Measurements from ENCODE around the gene DYRK1B.
"Not testable (repeated sequence)": the region's sequence is repeated elsewhere in the genome, so short reads cannot be mapped to it uniquely, and the experiment has no call there.

Gene DYRK1B

GRCh38 chr19:39829702-39830275 is 4.2 kb downstream of the DYRK1B start:
- DNase-seq = no peak

DNA sequence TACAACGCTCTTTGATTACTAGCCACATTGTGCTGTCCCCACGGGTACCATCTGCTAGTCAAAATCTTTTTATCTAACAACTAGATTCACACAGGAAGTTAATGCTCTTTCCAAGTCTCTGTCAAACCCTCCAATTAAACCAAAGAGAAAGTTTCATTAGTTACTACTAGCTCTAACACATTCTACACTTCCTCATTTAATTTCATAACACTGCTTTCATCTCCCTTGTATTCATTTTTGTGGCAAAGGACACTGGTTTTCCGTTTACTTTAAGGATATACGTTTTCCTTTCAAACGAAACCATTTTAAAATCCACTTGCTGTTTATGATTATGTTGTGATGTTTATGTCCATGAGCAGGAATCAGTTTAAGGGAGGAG is 5.3 kb downstream of the DYRK1B start:
- DNase-seq = no peak

DNA sequence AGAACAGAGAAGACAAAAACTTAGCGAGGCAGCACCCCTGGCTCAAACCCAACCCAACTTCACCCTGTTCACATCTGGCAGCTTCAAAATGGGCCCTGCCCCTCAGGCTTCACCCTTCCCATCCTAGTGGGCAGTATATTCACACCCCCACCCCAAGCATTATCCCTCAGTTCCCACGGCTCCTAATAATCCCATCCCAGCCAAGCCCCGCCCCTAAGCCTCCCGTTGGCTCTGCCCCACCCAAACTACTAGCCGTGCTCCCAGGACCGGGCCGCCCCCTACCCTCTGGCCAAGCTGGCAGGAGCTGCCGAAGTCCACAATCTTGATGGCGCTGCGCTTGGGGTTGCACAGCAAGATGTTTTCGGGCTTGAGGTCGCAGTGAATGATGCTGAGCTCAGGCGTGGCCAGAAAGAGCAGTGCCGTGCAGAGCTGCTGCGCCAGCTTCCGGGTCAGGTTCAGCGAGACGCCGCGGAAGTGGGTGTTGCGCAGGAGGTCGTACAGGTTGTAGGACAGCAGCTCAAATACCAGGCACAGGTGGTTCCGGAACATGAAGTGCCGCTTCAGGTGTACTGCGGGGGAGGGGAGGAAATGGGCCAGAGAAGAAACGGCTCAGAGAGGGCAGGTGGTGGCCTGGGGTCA is 5.8 kb downstream of the DYRK1B start:
- no peak for DNase-seq

DNA sequence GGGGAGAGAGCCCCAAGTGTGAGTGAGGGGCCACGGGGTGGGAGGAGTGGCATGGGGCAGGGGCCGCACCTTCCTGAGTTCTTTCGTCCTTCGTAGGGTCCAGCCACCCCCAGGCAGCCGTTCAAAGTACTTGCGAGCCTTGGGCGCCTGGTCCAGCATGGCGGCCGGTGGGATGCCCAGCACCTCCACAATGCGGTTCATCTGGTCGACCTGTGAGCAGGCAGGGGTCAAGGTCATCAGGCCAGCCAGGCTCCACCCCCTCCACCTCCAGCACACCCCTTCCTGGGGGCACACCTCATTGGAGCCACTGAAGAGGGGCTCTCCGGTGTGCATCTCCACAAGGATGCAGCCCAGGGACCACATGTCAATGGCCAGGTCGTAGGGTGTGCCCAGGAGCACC is 6.7 kb downstream of the DYRK1B start:
- no peak for DNase-seq

DNA sequence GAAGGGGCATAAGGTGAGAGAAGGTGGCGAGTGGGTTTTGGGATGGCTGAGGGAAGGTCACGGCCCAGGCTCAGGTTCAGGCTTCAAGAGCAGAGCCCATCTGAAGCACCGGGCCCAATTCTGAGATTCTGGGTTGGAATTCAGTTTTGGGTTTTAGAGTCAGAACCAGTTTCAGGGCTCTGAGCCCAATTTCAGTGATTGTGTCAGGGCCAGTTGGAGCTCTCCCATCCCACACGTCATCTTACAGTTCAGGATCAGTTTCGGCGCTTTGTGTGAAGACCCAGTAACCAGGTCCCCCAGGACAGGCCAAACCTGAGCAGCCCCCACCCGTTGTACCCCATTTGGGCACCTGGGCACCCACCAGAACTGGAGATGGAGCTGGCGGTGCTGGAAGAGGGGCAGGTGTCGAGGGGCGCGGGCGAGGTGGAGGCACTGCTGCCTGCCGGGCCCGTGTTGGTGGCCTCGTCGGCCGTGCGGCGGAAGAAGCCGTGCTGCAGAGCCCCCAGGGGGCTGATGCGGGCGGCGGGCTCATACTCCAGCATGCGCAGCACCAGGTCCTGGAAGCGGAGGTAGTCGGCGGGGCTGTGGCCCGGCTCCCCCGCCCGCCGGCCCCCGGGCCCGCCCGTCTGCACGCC is 7.5 kb downstream of the DYRK1B start:
- DNase-seq = no peak

DNA sequence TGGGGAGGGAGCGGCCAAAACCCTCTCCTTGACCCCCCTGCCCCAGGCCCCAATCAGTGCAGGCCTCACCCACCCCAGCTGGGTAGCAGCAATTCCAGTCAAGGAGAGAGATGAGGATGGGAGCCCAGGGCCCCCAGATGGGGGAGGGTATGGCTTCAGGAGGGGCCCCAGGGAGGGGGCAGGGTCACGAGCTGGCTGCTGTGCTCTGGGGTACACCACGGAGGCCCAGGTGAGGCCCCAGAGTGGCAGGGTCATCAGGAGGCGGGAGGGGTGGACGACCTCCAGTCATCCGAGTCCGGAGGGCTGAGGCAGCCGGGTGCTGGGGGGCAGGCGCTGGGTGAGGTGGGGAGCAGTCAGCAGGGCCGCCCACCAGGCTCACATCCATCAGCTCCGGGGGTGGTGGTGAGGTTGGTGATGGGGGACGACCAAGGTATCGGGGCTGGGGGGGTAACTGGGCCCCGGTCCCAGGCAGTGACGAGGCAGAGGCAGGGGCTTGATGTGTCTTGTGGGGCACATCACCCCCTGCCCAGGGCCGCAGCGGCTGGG is 8.4 kb downstream of the DYRK1B start:
- no peak for DNase-seq

DNA sequence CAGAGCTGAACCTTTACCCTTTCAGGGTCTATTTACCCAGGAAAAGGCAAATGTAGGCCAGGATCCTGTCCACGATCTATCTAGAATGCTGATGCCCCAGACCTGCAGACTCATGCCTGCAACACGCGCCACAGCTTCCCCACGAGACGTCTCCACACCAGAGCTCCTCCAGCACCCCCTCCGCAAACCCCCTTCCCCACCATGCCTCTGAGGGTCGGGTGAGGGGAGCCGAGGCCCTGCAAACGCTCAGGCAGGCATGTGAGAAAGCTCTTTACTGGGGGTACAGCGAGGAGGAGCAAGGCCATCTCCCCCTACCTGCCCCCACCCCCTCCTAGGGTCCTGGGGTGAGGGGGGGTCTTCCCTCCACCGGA is 8.9 kb downstream of the DYRK1B start:
- DNase-seq = no peak

DNA sequence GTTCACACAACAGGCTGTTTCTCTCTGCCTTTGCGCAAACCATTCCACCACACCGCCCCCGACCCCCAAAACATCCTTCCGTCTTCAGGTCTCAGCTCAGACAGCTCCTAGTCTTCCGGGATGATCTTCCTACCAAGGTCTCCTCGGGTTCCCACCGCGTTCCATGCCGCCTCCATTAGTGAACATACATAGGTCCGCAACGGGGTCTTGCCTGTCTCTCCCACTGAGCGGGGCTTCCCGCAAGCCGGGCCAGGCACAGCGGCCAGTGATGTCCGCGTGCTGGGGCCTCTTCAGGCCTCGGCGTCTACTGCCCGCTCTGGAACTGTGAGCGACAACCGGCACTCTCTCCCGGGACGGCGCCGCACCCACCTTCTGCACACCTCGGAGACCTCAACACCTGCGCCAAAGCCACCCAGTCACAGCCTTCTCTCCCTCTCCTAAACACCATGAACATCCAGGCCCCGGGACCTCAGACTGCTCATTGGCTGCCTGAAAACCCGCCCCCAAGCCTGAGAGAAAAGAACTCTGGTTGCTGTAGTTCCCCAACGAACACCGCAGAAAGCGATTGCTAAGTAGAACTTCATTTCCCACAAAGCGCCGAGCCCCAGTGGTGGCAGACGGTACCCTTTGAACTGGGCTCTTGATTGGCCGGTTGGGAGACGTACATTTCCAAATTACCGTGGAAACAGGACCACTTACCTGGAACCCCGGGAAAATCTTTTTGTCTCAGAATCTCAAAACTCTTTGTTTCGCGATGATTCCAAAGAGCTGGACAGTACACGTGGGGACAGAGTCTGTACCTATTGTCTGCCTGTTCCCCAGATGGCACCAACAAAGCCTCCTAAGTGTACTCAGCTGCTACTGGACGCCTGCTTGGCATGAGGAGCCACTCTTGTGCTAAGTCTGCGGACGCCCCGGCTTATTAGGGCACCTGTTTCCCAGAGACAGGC is 9.5 kb downstream of the DYRK1B start:
- peak; percentile 64 to 77 (median 66) for DNase-seq

- no peak for DNase-seq
Measured at GRCh38 chr19:39823686-39824085, 10.3 kb downstream of the DYRK1B start.

DNA sequence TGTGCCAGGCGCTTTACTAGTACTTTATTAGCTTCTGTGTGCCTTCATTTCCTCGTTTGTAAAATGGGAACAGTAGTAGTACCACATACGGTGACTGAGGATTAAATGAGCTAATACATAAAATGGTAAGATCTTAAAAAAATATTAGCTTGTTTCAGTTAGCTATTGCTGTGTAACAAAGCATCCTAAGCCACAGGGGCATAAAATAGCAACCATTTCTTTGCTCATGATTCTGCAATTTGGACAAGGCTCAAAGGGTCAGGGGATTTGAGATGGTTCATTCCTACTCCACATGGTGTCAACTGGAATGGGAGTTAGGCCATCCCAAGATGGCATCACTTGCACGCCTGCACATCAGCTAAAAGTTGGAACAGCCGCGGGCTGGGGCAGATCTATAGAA is 13.3 kb downstream of the DYRK1B start:
- DNase-seq = no peak

DNA sequence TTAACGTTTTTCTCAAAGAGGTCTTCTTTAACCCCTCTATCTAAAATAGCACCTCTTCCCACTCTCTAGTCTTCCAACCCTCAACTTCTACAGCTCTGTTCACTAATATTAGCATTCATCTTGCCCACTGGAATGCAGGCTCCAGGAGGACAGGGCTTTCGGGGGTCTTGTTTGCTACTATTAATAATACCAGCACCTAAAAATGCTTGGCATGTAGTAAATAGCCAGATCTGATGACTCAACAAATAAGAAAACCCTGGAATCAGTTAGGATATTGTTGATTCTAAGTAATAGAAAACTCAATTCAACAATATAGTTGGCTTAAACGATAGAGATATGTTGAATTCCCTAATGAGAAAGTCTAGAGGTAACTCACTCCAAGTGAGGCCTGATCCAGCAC is 14.2 kb downstream of the DYRK1B start:
- DNase-seq = no peak

DNA sequence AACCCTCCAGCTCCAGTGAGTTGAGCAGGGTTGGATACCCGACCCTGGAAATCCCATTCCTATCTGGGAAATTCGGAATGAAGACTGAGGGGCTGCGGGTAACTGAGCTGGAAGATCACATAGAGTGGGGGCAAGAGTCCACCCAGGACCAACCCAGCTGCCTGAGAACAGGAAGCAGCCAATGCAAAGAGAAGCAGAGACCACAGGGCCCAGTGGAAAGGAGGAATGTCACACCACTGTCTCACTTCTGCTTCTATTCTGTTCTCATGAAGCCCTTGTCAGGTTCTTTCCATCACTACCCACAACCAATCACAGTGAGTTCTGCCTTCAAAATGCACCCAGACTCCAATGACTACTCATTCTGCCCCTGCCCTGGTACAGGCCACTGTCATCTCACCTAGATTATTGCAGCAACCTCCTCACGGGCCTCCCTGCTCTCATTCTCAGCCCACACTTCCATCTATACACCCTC is 15.3 kb downstream of the DYRK1B start:
- no peak for DNase-seq

DNA sequence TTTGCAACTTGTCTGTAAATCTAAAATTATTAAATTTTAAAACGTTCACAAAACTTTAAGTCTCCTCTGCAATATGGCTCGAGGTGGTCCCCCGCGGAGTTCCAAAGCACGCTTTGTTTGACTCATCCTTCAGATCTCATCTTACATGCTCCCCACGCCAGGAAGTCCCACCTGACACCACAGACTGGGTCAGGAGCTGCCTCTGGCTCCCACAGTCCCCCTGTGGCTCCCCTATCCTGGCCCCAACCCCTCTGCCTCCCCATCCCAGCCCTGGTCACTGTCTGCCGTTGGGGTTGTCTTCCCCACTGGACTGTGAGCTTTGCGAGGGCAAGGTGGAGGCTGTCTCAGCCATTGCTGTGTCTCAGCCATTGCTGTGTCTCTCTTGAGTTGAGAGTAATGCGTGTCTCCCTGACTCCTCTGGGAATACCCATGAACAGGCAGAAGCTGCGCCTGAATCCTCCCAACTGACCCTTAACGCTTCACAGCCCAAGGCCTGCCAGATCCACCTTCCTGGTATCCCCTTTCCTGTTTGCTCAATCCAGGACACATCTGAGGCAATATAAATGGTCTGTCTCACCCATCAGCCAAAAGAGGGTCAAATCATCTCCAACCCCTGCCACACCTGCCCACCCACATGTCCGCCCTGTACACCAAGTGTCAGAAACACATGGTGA is 15.9 kb downstream of the DYRK1B start:
- no peak for DNase-seq

DNA sequence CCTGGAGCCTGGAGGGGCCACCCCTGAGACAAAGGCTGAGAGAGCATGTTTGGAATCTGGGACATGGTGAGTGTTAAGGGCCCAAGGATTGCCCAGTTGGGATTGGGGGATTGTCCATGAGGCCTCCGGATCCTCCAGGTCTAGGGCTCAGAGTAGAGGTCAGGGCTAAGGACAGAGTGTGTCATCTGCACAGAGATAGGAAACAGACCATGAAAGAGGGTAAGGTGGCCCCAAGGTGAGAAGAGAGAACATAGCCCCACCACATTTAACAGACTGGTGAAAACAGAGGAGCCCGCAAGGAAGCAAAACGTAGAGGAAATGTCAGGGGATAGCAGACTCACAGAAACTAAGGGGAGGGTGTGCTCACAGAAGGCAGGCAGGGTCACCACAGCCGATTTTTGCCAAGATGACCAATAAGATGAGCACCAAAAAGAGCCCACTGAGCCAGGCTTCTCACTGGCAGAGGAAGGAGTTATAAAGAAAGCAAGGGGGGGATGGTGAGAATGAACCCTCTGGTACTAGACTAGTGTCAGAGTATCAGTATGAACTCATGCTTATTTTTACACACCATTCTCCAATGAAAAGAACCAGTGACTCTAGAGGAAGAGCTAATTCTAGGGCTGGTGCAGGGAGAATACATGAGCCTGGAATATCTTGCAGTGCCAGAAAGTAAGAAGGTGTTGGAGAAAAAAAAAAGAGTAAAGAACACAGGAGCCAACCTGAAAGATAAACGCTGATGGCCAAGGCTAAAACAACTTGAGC is 17.5 kb downstream of the DYRK1B start:
- no peak for DNase-seq

DNA sequence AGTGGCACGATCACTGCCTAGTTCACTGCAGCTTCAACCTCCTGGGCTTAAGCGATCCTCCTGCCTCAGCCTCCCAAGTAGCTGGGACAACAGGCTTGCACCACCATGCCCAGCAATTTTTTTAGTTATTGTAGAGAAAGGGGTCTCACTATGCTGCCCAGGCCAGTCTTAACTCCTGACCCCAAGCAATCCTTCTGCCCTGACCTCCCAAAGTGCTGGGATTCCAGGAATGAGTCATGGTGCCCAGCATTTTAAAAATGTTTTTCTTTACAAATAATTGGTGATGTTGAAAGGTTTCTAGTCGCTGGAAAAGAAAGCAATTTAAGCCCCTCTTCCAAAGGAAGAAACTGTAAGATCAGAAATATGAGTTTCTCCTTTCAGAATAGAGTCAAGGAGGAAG is 19.4 kb downstream of the DYRK1B start:
- DNase-seq = no peak

- DNase-seq = not testable (repeated sequence)
Measured at GRCh38 chr19:39814111-39814510, 19.9 kb downstream of the DYRK1B start.

DNA sequence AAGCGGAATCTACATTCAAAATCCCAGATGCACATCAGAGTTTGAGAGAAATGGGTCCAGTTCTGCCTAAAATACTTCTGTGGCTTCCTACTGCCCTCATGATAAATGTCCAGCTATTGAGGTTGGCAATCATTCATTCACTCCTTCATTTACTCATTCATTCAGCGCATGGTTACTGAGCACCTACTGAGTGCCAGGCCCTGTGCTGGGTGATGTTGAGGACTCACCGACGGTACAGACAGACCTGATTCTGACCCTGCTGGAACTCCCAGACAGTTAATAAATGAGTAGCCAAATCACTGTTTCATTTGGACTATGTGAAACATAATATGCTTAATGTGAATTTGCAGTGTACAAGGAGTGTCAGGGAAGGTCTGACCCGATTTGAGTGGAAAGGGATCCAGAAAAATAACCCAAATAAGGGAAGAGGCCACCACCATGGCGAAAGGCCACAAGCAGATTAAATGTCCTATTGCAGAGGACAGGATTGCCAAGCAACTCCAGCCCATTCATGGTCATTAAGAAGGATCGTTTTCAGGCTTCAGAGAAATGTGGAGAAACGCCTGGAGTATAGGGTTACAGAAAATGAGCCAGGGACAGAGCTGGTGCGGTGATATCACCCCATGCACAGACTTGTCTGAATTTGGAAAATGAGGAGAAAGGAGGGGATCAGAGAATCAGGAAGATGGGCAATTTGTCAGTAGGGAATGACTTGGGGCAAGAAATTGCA is 20.5 kb downstream of the DYRK1B start:
- no peak for DNase-seq

- no peak for DNase-seq
Measured at GRCh38 chr19:39811064-39811463, 22.9 kb downstream of the DYRK1B start.

GRCh38 chr19:39810424-39810823 is 23.5 kb downstream of the DYRK1B start:
- DNase-seq = no peak

DNA sequence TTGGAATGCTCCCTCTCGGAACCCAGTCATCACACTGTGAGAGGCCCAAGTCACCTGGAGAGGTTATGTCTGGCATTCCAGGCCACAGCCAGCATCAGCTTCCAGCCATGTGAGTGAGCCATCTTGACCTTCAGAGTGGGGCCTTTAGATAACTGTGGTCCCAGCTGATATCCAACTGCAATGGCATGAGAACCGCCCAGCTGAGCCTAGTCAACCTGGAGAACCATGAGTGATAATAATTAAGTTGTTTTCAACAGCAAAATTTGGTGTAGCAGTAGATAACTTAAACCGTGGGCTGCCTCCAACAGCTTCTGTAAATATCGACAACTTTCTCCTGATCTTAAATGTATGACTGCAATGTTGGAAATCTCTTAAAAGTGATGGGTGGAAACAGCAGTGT is 24.6 kb downstream of the DYRK1B start:
- DNase-seq = no peak

GRCh38 chr19:39808688-39809087 is 25.3 kb downstream of the DYRK1B start:
- DNase-seq = not testable (repeated sequence)

Data from activated CD4-positive, CD25-positive, alpha-beta regulatory T cell (primary cell).